HFF-Myc (cell line): ENCODE results near the gene SLC13A2.

ENCODE experiments used
- DNase-seq: peaks from one replicate; pipeline ENCODE4 v3.0.0-alpha.2; 2011; ENCODE audit warnings: low read depth; ENCODE audit errors: extremely low read depth
- H3K4me3 ChIP-seq: replicated peaks from 2 replicates; pipeline ENCODE4 v1.5.1; 2011; ENCODE audit warnings: low read depth, mild to moderate bottlenecking, control low read depth, low read length
- TF ChIP-seq, protein P1 (sequence below): IDR thresholded peaks from 2 replicates; pipeline ENCODE4 v1.5.1; 2012; ENCODE audit warnings: mild to moderate bottlenecking, low read depth, low read length, control low read depth; ENCODE audit errors: missing control alignments

Gene SLC13A2

DNA sequence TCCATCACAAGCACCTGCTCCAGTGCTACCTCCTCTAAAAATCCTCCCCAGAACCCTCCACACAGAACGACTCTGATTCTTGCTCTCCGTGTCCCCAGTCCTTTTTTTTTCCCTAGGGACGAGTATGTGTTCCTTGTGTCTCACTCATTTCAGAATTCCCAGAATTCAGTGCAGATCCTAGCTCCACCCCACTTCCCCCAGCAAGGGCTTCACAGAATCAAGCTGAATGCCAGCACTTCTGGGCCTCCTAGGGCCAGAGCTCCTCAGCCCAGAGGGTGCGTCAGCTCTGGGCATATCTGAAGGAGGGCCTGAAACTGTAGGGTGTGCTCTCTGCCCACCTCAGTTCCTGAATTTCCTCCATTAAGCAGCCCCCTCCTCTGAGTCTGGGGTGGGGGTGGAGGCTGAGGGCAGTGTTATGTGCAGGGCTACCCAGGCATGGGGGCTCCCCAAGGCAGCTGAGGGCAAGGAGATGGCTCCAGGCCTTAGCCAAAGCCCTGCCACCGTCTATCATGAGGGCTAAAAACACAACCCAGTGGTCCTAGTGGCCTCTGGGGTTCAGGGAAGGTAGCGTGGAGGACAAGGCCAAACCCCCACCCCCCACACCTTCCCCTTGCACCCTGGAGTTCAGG, 72.5 kb downstream of the SLC13A2 start:
- TF ChIP-seq, protein P1, sequence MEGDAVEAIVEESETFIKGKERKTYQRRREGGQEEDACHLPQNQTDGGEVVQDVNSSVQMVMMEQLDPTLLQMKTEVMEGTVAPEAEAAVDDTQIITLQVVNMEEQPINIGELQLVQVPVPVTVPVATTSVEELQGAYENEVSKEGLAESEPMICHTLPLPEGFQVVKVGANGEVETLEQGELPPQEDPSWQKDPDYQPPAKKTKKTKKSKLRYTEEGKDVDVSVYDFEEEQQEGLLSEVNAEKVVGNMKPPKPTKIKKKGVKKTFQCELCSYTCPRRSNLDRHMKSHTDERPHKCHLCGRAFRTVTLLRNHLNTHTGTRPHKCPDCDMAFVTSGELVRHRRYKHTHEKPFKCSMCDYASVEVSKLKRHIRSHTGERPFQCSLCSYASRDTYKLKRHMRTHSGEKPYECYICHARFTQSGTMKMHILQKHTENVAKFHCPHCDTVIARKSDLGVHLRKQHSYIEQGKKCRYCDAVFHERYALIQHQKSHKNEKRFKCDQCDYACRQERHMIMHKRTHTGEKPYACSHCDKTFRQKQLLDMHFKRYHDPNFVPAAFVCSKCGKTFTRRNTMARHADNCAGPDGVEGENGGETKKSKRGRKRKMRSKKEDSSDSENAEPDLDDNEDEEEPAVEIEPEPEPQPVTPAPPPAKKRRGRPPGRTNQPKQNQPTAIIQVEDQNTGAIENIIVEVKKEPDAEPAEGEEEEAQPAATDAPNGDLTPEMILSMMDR = no peak
- no peak for DNase-seq

GRCh38 chr17:28547096-28547622, 73.7 kb downstream of the SLC13A2 start:
- no peak for DNase-seq
- TF ChIP-seq, protein P1 = no peak
- no peak overlapping the region for H3K4me3 ChIP-seq

More for the DNA sequence above, 72.5 kb downstream of the SLC13A2 start:
- H3K4me3 ChIP-seq = no peak overlapping the region
